Neural cell (in vitro differentiated cells): Measurements from ENCODE around the gene GLIS2. TPM values are rescaled to one million over a fixed set of nuclear protein-coding genes. Genes with fewer than 3 reads are reported as not detected.

Experiments
- H2AFZ ChIP-seq: fragments of 200-600, 300-800 bp; sonication (generic), shearing (Covaris generic); 2 replicates; pipeline ENCODE4 v1.6.0; 2014; ENCODE audit warnings: low read depth, mild to moderate bottlenecking, antibody characterized with exemption, low read length, moderate library complexity
- H3F3A ChIP-seq: fragments of 200-600 bp; shearing (Covaris generic); 2 replicates; pipeline ENCODE4 v1.6.1; 2016; ENCODE audit warnings: mild to moderate bottlenecking, moderate library complexity, mixed read lengths, antibody characterized with exemption, low read length; ENCODE audit not compliant: insufficient read depth, poor library complexity, severe bottlenecking
- H3K27ac ChIP-seq: fragments of 200-600, 300-800 bp; sonication (generic), shearing (Covaris generic); 2 replicates; pipeline ENCODE4 v1.5.1; 2014; ENCODE audit warnings: mild to moderate bottlenecking, low read length, moderate library complexity
- H3K27me3 ChIP-seq: fragments of 300-800, 200-600 bp; sonication (generic), shearing (Covaris generic); 2 replicates; pipeline ENCODE4 v1.6.0; 2014; ENCODE audit warnings: mild to moderate bottlenecking, low read depth, low read length, moderate library complexity; ENCODE audit not compliant: insufficient read depth
- H3K36me3 ChIP-seq: fragments of 300-800, 200-600 bp; sonication (generic), shearing (Covaris generic); 2 replicates; pipeline ENCODE4 v1.5.1; 2014; ENCODE audit warnings: mild to moderate bottlenecking, antibody characterized with exemption, low read length, moderate library complexity; ENCODE audit not compliant: insufficient read depth
- H3K4me2 ChIP-seq: fragments of 300-800, 200-600 bp; sonication (generic), shearing (Covaris generic); 2 replicates; pipeline ENCODE4 v1.6.0; 2014; ENCODE audit warnings: mild to moderate bottlenecking, low read length
- H3K4me3 ChIP-seq: fragments of 300-800, 200-600 bp; sonication (generic), shearing (Covaris generic); 2 replicates; pipeline ENCODE4 v1.5.1; 2014; ENCODE audit warnings: mild to moderate bottlenecking, low read length, moderate library complexity
- H3K79me2 ChIP-seq: fragments of 200-600 bp; shearing (Covaris generic); replicated peaks from 2 replicates; pipeline ENCODE4 v1.6.0; 2014; ENCODE audit warnings: mild to moderate bottlenecking, low read length, moderate library complexity; ENCODE audit not compliant: insufficient read depth
- H3K9ac ChIP-seq: fragments of 300-800, 200-600 bp; sonication (generic), shearing (Covaris generic); 2 replicates; pipeline ENCODE4 v1.6.1; 2016; ENCODE audit warnings: mild to moderate bottlenecking, low read length, mixed read lengths
- H3K9me2 ChIP-seq: fragments of 200-600 bp; shearing (Covaris generic); 2 replicates; pipeline ENCODE4 v1.6.1; 2016; ENCODE audit warnings: mild to moderate bottlenecking, low read length, mixed read lengths; ENCODE audit not compliant: insufficient read depth
- H3K9me3 ChIP-seq: fragments of 200-600, 300-800 bp; sonication (generic), shearing (Covaris generic); 2 replicates; pipeline ENCODE4 v1.6.1; 2016; ENCODE audit warnings: mild to moderate bottlenecking, mixed run types, low read length, moderate library complexity, mixed read lengths
- H4K20me1 ChIP-seq: fragments of 200-600 bp; shearing (Covaris generic); 2 replicates; pipeline ENCODE4 v1.6.1; 2016; ENCODE audit warnings: mild to moderate bottlenecking, mixed run types; ENCODE audit not compliant: insufficient read depth
- EP300 ChIP-seq: fragments of 450-650 bp; conservative IDR thresholded peaks from 2 replicates; pipeline ENCODE4 v1.6.1; 2014; ENCODE audit warnings: antibody characterized with exemption, mild to moderate bottlenecking, moderate library complexity; ENCODE audit not compliant: poor library complexity, severe bottlenecking
- EZH2 ChIP-seq: fragments of 200-600, 300-800 bp; shearing (Covaris generic), sonication (generic); IDR thresholded peaks from 2 replicates; pipeline ENCODE4 v1.6.1; 2014; ENCODE audit warnings: antibody characterized with exemption, low read length, borderline replicate concordance, mild to moderate bottlenecking; ENCODE audit not compliant: insufficient read depth, poor library complexity, severe bottlenecking
- MXI1 ChIP-seq: fragments of 450-650 bp; conservative IDR thresholded peaks from 2 replicates; pipeline ENCODE4 v1.6.1; 2014; ENCODE audit warnings: antibody characterized with exemption, mild to moderate bottlenecking; ENCODE audit not compliant: poor library complexity, severe bottlenecking
- POLR2AphosphoS5 ChIP-seq: IDR thresholded peaks from 2 replicates; pipeline ENCODE4 v1.6.1; 2012
- RAD21 ChIP-seq: fragments of 450-650 bp; conservative IDR thresholded peaks from 2 replicates; pipeline ENCODE4 v1.6.1; 2014; ENCODE audit warnings: antibody characterized with exemption, mild to moderate bottlenecking, moderate library complexity
- SMC3 ChIP-seq: fragments of 450-650 bp; conservative IDR thresholded peaks from 2 replicates; pipeline ENCODE4 v1.6.1; 2014; ENCODE audit warnings: antibody characterized with exemption, mild to moderate bottlenecking, moderate library complexity; ENCODE audit not compliant: poor library complexity
- TAF1 ChIP-seq: IDR thresholded peaks from 2 replicates; pipeline ENCODE4 v1.6.1; 2012; ENCODE audit warnings: low read depth
- polyA plus RNA-seq: library from polyadenylated mRNA; depleted of rRNA; stranded (reverse); fragments of >200 nt; gene quantifications from 2 replicates; pipeline ENCODE4 v1.2.3, GENCODE V29; 2014
- TF ChIP-seq, protein P1 (sequence below): IDR thresholded peaks from 2 replicates; pipeline ENCODE4 v1.6.1; 2012; ENCODE audit warnings: borderline replicate concordance
- TF ChIP-seq, protein P2 (sequence below): fragments of 450-650 bp; IDR thresholded peaks from 2 replicates; pipeline ENCODE4 v1.5.1; 2014; ENCODE audit warnings: antibody characterized with exemption, mild to moderate bottlenecking, moderate library complexity; ENCODE audit not compliant: poor library complexity, severe bottlenecking

GLIS2 gene
- polyA plus RNA-seq, 1 donor from 2014 or later, result 2.6 TPM

DNA sequence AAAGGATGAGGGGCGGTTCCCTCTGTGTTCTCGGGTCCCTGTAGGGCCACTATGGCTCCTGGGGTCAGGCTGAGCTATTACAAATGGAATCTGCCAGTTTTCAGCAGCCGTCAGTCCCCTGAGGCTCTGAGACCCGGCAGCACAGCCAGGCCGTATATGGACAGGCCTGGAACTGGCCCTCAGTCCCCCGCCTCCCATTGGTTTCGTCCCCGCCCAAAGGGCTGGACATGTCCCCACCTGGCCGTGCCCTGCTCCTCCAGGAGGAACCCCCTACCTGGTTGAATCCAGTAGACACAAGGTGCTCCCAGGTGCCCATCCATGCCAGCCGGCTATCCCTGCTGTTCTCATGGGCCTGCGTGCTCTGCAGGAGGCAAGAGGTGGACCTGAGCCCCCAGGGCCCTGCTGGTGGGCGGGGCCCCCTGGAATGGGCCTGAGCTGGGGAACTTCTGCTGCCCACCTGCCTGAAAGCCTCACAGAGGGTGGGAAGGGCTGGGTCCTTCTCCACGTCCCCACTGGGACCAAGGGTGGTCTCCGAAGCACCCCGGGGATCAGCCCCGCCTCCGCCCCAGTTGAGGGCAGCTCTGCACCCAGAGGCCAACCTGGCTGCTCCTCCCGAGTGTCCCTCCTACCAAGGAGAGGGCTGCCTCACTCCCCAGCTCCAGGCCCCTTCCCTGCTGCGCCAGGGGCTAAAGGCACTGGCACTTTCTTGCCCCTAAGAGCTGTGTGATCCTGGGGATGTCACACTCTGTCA is 72.6 kb downstream of the GLIS2 start:
- TF ChIP-seq EP300 (no peak), MXI1 (no peak), RAD21 (no peak), POLR2AphosphoS5 (no peak), SMC3 (no peak), EZH2 (no peak), TAF1 (no peak)
- TF ChIP-seq, protein P1, sequence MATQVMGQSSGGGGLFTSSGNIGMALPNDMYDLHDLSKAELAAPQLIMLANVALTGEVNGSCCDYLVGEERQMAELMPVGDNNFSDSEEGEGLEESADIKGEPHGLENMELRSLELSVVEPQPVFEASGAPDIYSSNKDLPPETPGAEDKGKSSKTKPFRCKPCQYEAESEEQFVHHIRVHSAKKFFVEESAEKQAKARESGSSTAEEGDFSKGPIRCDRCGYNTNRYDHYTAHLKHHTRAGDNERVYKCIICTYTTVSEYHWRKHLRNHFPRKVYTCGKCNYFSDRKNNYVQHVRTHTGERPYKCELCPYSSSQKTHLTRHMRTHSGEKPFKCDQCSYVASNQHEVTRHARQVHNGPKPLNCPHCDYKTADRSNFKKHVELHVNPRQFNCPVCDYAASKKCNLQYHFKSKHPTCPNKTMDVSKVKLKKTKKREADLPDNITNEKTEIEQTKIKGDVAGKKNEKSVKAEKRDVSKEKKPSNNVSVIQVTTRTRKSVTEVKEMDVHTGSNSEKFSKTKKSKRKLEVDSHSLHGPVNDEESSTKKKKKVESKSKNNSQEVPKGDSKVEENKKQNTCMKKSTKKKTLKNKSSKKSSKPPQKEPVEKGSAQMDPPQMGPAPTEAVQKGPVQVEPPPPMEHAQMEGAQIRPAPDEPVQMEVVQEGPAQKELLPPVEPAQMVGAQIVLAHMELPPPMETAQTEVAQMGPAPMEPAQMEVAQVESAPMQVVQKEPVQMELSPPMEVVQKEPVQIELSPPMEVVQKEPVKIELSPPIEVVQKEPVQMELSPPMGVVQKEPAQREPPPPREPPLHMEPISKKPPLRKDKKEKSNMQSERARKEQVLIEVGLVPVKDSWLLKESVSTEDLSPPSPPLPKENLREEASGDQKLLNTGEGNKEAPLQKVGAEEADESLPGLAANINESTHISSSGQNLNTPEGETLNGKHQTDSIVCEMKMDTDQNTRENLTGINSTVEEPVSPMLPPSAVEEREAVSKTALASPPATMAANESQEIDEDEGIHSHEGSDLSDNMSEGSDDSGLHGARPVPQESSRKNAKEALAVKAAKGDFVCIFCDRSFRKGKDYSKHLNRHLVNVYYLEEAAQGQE, result no peak
- TF ChIP-seq, protein P2, sequence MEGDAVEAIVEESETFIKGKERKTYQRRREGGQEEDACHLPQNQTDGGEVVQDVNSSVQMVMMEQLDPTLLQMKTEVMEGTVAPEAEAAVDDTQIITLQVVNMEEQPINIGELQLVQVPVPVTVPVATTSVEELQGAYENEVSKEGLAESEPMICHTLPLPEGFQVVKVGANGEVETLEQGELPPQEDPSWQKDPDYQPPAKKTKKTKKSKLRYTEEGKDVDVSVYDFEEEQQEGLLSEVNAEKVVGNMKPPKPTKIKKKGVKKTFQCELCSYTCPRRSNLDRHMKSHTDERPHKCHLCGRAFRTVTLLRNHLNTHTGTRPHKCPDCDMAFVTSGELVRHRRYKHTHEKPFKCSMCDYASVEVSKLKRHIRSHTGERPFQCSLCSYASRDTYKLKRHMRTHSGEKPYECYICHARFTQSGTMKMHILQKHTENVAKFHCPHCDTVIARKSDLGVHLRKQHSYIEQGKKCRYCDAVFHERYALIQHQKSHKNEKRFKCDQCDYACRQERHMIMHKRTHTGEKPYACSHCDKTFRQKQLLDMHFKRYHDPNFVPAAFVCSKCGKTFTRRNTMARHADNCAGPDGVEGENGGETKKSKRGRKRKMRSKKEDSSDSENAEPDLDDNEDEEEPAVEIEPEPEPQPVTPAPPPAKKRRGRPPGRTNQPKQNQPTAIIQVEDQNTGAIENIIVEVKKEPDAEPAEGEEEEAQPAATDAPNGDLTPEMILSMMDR, result no peak
- Histone ChIP-seq H3K27me3 (no peaks in the 10 kb centered on the region), H3K9ac (no peak overlapping the region), H3K79me2 (no peaks in the 10 kb centered on the region), H3K9me3 (no peaks in the 10 kb centered on the region), H3K9me2 (no peaks in the 10 kb centered on the region), H3K4me2 (no peak overlapping the region), H3K4me3 (no peak overlapping the region), H2AFZ (no peak overlapping the region), H4K20me1 (no peaks in the 10 kb centered on the region), H3K27ac (no peak overlapping the region), H3K36me3 (no peaks in the 10 kb centered on the region), H3F3A (no peaks in the 10 kb centered on the region)

Other genes starting within 250 kb of the GLIS2 start
- 6.3 and 7.6 TPM in 2 replicates for gene ADCY9, start 199.6 kb upstream of the GLIS2 start, polyA plus RNA-seq
- not detected in 2 replicates for gene SRL, start 74.0 kb upstream of the GLIS2 start, polyA plus RNA-seq
- gene TFAP4, start 43.0 kb upstream of the GLIS2 start, polyA plus RNA-seq, result 4.4 and 6.3 TPM in 2 replicates
- 125 and 145 TPM in 2 replicates for gene PAM16, start 35.3 kb downstream of the GLIS2 start, polyA plus RNA-seq
- 0.32 and 0.57 TPM in 2 replicates for gene VASN, start 55.8 kb downstream of the GLIS2 start, polyA plus RNA-seq
- gene CORO7, start 100.5 kb downstream of the GLIS2 start, polyA plus RNA-seq, result 57.6 and 65.3 TPM in 2 replicates
- gene DNAJA3, start 109.8 kb downstream of the GLIS2 start, polyA plus RNA-seq, result 44.8 and 60.0 TPM in 2 replicates
- gene NMRAL1, start 158.6 kb downstream of the GLIS2 start, polyA plus RNA-seq, result 6.3 and 10.0 TPM in 2 replicates
- 62.9 and 79.4 TPM in 2 replicates for gene HMOX2, start 160.3 kb downstream of the GLIS2 start, polyA plus RNA-seq
- 16.4 and 18.8 TPM in 2 replicates for gene CDIP1, start 222.7 kb downstream of the GLIS2 start, polyA plus RNA-seq
- 0.21 and 0.26 TPM in 2 replicates for gene C16orf96, start 240.3 kb downstream of the GLIS2 start, polyA plus RNA-seq